HEK293T (cell line): ENCODE measurements around the gene NXPH4.

Experiments used
- ELF4 ChIP-seq: fragments of 450-650 bp; IDR thresholded peaks from 2 replicates; pipeline ENCODE4 v1.6.1; 2017; ENCODE audit warnings: antibody characterized with exemption
- FOXA1 ChIP-seq: fragments of 450-650 bp; IDR thresholded peaks from 2 replicates; pipeline ENCODE4 v1.6.1; 2016; ENCODE audit warnings: mild to moderate bottlenecking
- L3MBTL2 ChIP-seq: fragments of 450-650 bp; conservative IDR thresholded peaks from 2 replicates; pipeline ENCODE4 v1.6.1; 2016; ENCODE audit warnings: mild to moderate bottlenecking
- NFRKB ChIP-seq: fragments of 450-650 bp; IDR thresholded peaks from 2 replicates; pipeline ENCODE4 v1.6.1; 2016; ENCODE audit warnings: mild to moderate bottlenecking, moderate library complexity
- TARDBP ChIP-seq: fragments of 450-650 bp; IDR thresholded peaks from 2 replicates; pipeline ENCODE4 v1.6.1; 2016
- ZNF384 ChIP-seq: fragments of 450-650 bp; IDR thresholded peaks from 2 replicates; pipeline ENCODE4 v1.6.1; 2016

DNA sequence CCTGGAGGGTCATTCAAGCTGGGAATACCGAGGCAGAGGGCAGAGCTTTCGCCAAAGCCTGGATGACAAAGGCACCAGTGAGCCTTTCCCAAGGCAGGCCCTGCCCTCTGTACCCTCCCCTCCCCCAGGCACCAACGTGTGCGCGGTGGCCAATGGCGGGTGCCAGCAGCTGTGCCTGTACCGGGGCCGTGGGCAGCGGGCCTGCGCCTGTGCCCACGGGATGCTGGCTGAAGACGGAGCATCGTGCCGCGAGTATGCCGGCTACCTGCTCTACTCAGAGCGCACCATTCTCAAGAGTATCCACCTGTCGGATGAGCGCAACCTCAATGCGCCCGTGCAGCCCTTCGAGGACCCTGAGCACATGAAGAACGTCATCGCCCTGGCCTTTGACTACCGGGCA, 31.2 kb upstream of the NXPH4 start:
- TF ChIP-seq L3MBTL2 (no peak), FOXA1 (no peak), TARDBP (no peak), ZNF384 (no peak), ELF4 (no peak), NFRKB (no peak)
